Ascending aorta (tissue), 2 donors: ENCODE measurements around the gene ATP9B. TPM values are rescaled to one million over a fixed set of nuclear protein-coding genes. Genes with fewer than 3 reads are reported as not detected.
"Not testable (repeated sequence)": the region's sequence is repeated elsewhere in the genome, so short reads cannot be mapped to it uniquely, and the experiment has no call there.

Experiments
- DNase-seq, 2 donors: peaks; one replicate each; pipeline ENCODE4 v3.0.0-alpha.2; 2019; ENCODE audit warnings: low spot score in 2 of 2
- H3K27ac ChIP-seq, 2 donors: fragments of 200-600 bp; sonication (generic); one replicate each; pipeline ENCODE4 v1.5.1; 2016 to 2017; ENCODE audit warnings: mild to moderate bottlenecking in 1 of 2
- H3K27me3 ChIP-seq: fragments of 200-600 bp; sonication (generic); one replicate; pipeline ENCODE4 v1.5.1; 2017
- H3K36me3 ChIP-seq, 2 donors: fragments of 200-600 bp; sonication (generic); one replicate each; pipeline ENCODE4 v1.5.1; 2016
- H3K4me1 ChIP-seq, 2 donors: fragments of 200-600 bp; sonication (generic); one replicate each; pipeline ENCODE4 v1.5.1; 2016 to 2017; ENCODE audit warnings: mild to moderate bottlenecking in 1 of 2
- H3K4me3 ChIP-seq, 2 donors: fragments of 200-600 bp; sonication (generic); one replicate each; pipeline ENCODE4 v1.5.1; 2016 to 2017; ENCODE audit warnings: mild to moderate bottlenecking in 1 of 2
- H3K9me3 ChIP-seq, 2 donors: fragments of 200-600 bp; sonication (generic); one replicate each; pipeline ENCODE4 v1.5.1; 2016
- CTCF ChIP-seq, 3 experiments: fragments of 200-600 bp in 2 of 3; fragments of 450-650 bp in 1 of 3; sonication (generic) in 2 of 3; IDR thresholded peaks; one replicate each; pipeline ENCODE4 v1.5.1; 2016 to 2019; ENCODE audit warnings: antibody characterized with exemption in 3 of 3, mild to moderate bottlenecking in 1 of 3, moderate library complexity in 1 of 3
- intact Hi-C: fragments of 100-400 bp; cut with DNase I; formaldehyde crosslinking; loops from one replicate; pipeline ENCODE4 v1.15.1; 2023
- total RNA-seq: library from RNA; depleted of rRNA; stranded (reverse); fragments of >200 nt; gene quantifications from one replicate; pipeline ENCODE4 v1.1.0, GENCODE V29; 2016

Gene ATP9B
- total RNA-seq, 1 donor from 2014 or later, result 14.4 TPM

- Histone ChIP-seq H3K4me1 (no peaks in the 10 kb centered on the region), H3K36me3 (peaks cover 0 to 3% of the 10 kb centered on the region in 2 donors), H3K4me3 (no peak overlapping the region), H3K27me3 (no peaks in the 10 kb centered on the region), H3K27ac (no peak overlapping the region), H3K9me3 (no peaks in the 10 kb centered on the region)
- no peak for DNase-seq
- intact Hi-C loops, result no loop called here
- TF ChIP-seq CTCF (IDR thresholded peaks at IDR 0.05), result no peak
Measured at GRCh38 chr18:79322441-79322840, 253.2 kb downstream of the ATP9B start.

GRCh38 chr18:79323471-79323870, 254.3 kb downstream of the ATP9B start:
- no peak for DNase-seq
- H3K36me3 ChIP-seq, result peaks cover 0 to 3% of the 10 kb centered on the region in 2 donors
- H3K4me3 ChIP-seq, result no peak overlapping the region
- no peak overlapping the region for H3K27ac ChIP-seq
- no peak for TF ChIP-seq CTCF (IDR thresholded peaks at IDR 0.05)
- H3K4me1 ChIP-seq, result no peaks in the 10 kb centered on the region
- H3K9me3 ChIP-seq, result no peaks in the 10 kb centered on the region
- H3K27me3 ChIP-seq, result no peaks in the 10 kb centered on the region
- intact Hi-C loops, result no loop called here

- no peak for TF ChIP-seq CTCF (IDR thresholded peaks at IDR 0.05)
- Histone ChIP-seq H3K4me1 (no peaks in the 10 kb centered on the region), H3K27me3 (no peaks in the 10 kb centered on the region), H3K36me3 (peaks cover 3 to 16% of the 10 kb centered on the region in 2 donors), H3K4me3 (no peak overlapping the region), H3K27ac (no peak overlapping the region), H3K9me3 (no peaks in the 10 kb centered on the region)
- intact Hi-C loops, result no loop called here
- DNase-seq, result no peak
Measured at GRCh38 chr18:79326413-79327198, 257.4 kb downstream of the ATP9B start.

GRCh38 chr18:79327199-79327721, 258.1 kb downstream of the ATP9B start:
- no peak for DNase-seq
- intact Hi-C loops, result no loop called here
- Histone ChIP-seq H3K4me3 (no peak overlapping the region), H3K36me3 (peaks cover 5 to 17% of the 10 kb centered on the region in 2 donors), H3K27me3 (no peaks in the 10 kb centered on the region), H3K27ac (no peak overlapping the region), H3K4me1 (no peaks in the 10 kb centered on the region), H3K9me3 (no peaks in the 10 kb centered on the region)
- no peak for TF ChIP-seq CTCF (IDR thresholded peaks at IDR 0.05)

GRCh38 chr18:79327915-79328314, 258.7 kb downstream of the ATP9B start:
- H3K27me3 ChIP-seq, H3K9me3 ChIP-seq, H3K4me3 ChIP-seq, H3K27ac ChIP-seq, intact Hi-C loops, DNase-seq, H3K4me1 ChIP-seq: not testable (repeated sequence)
- H3K36me3 ChIP-seq, result peaks cover 5 to 22% of the 10 kb centered on the region in 2 donors

GRCh38 chr18:79328887-79329286, 259.7 kb downstream of the ATP9B start:
- H3K9me3 ChIP-seq, result no peaks in the 10 kb centered on the region
- no peaks in the 10 kb centered on the region for H3K27me3 ChIP-seq
- DNase-seq, result no peak
- intact Hi-C loops, result no loop called here
- no peak overlapping the region for H3K27ac ChIP-seq
- H3K4me3 ChIP-seq, result no peak overlapping the region
- peaks cover 5 to 32% of the 10 kb centered on the region in 2 donors for H3K36me3 ChIP-seq
- no peak for TF ChIP-seq CTCF (IDR thresholded peaks at IDR 0.05)
- no peaks in the 10 kb centered on the region for H3K4me1 ChIP-seq
